ENCODE measurements around the gene SLC38A10. TPM values are rescaled to one million over a fixed set of nuclear protein-coding genes. Genes with fewer than 3 reads are reported as not detected.

Gene SLC38A10
- total and polyA plus RNA-seq, 2 of the 4 experiments (the other 2 are of a cell fraction): 12.7 to 46.7 TPM

- 54% methylated on average over 11 of the region's 19 CpGs; no CpG with 5 or more reads in 1 of the 2 experiments for WGBS, 2 experiments (ENCODE audit: extremely low coverage in 2 of 2, insufficient read length in 1 of 2)
- ChIA-PET CTCF (interaction anchor here (0.6 to 1.2 kb wide), 2 partner anchors 115 to 231 kb away, joined by 4 to 6 read pairs; no protein-coding TSS in a partner anchor), POLR2A (ENCODE audit: unreplicated experiment) (no interaction called here)
- peak overlapping the region; percentile 100 for H2AK5ac ChIP-seq (ENCODE audit: low read depth, low read length)
- dilution Hi-C loops (cut with HindIII; ENCODE audit: low sequenced_read_pairs, unreplicated experiment) (no loop called here), in situ Hi-C loops (cut with MboI; ENCODE audit: low sequenced_read_pairs) (no loop called here), intact Hi-C loops (cut with micrococcal nuclease) (loop anchor here (1.0 to 2.0 kb wide), 2 partner anchors 141 to 231 kb away; partner anchors contain the start of gene BAHCC1)
- H2BK20ac ChIP-seq (ENCODE audit: low read depth, low read length): no peak overlapping the region
- no peak overlapping the region for H3K4me3 ChIP-seq (ENCODE audit: insufficient read depth, low read depth, low read length)
- no peak overlapping the region for H4K91ac ChIP-seq (ENCODE audit: insufficient read depth, low read depth, low read length)
- no peaks in the 10 kb centered on the region for H3K27me3 ChIP-seq (ENCODE audit: control insufficient read depth, insufficient read depth, low read length)
- no peak overlapping the region for H2BK120ac ChIP-seq (ENCODE audit: low read depth, low read length)
- BruUV-seq (replicated peaks): no TSS peak
- no peak overlapping the region for H3K23ac ChIP-seq (ENCODE audit: low read depth, low read length)
- H3K18ac ChIP-seq (ENCODE audit: low read depth, low read length): no peak overlapping the region
- no peak overlapping the region for H3K27ac ChIP-seq (ENCODE audit: insufficient read depth, low read length)
- peak overlapping the region; percentile 57 for H2AK9ac ChIP-seq (replicated peaks; ENCODE audit: low read depth, low read length, poor library complexity)
- H3K9ac ChIP-seq (ENCODE audit: low read depth, low read length): no peak overlapping the region
- peaks cover 12% of the 10 kb centered on the region for H3K4me1 ChIP-seq (ENCODE audit: control insufficient read depth, insufficient read depth, low read length)
- peak overlapping the region; percentile 63 for H2BK5ac ChIP-seq (ENCODE audit: low read depth, low read length, poor library complexity, severe bottlenecking)
- H2BK15ac ChIP-seq (ENCODE audit: low read depth, low read length): no peak overlapping the region
- H3K9me3 ChIP-seq (ENCODE audit: control insufficient read depth, insufficient read depth, low read length): no peaks in the 10 kb centered on the region
- no peak overlapping the region for H3K56ac ChIP-seq (ENCODE audit: extremely low read depth, insufficient read depth, low read length)
- H3K14ac ChIP-seq (replicated peaks; ENCODE audit: low read depth, low read length): no peak overlapping the region
- H3K9me1 ChIP-seq (ENCODE audit: insufficient read depth, low read length): peaks cover 7% of the 10 kb centered on the region
- peak overlapping the region; percentile 67 for H2AFZ ChIP-seq (replicated peaks; ENCODE audit: low read length, poor library complexity)
- peak; percentile 60 for ATAC-seq (ENCODE audit: low read depth)
- peak; percentile 31 for DNase-seq
- no peak overlapping the region for H4K8ac ChIP-seq (ENCODE audit: low read depth in 2 of 2, low read length in 2 of 2)
- no peak overlapping the region for H3K4ac ChIP-seq (ENCODE audit: low read depth, low read length)
- peaks cover 22% of the 10 kb centered on the region for H4K20me1 ChIP-seq (ENCODE audit: insufficient read depth, low read length)
- H4K5ac ChIP-seq (ENCODE audit: low read depth, low read length): no peak overlapping the region
- H3K79me1 ChIP-seq (ENCODE audit: low read depth in 1 of 2, low read length in 2 of 2): peaks cover 9 to 18% of the 10 kb centered on the region in 2 experiments; a peak in 3 of 4 replicates
- peaks cover 30% of the 10 kb centered on the region for H3K36me3 ChIP-seq (ENCODE audit: control insufficient read depth, insufficient read depth, low read length)
- H3K4me2 ChIP-seq (ENCODE audit: low read depth, low read length): no peak overlapping the region
- no peak for TF ChIP-seq BHLHE40 (IDR thresholded peaks at IDR 0.05; ENCODE audit: low read depth, low read length)
- TF ChIP-seq CEBPB (IDR thresholded peaks at IDR 0.05; ENCODE audit: low read depth, low read length): no peak
- TF ChIP-seq CTCF (conservative IDR thresholded peaks at IDR 0.05; ENCODE audit: low read depth, low read length): peak; percentile 85
- no peak for TF ChIP-seq CHD1 (IDR thresholded peaks at IDR 0.05; ENCODE audit: low read depth, low read length)
- TF ChIP-seq NFE2L2 (IDR thresholded peaks at IDR 0.05; ENCODE audit: low read depth, low read length): no peak
- no peak for TF ChIP-seq RFX5 (IDR thresholded peaks at IDR 0.05; ENCODE audit: low read depth, low read length)
- 0 out of 2 replicates have a peak, but pooled peaks have one; percentile 41 for TF ChIP-seq POLR2A (IDR thresholded peaks at IDR 0.05; ENCODE audit: low read depth, low read length)
- TF ChIP-seq FOS (IDR thresholded peaks at IDR 0.05; ENCODE audit: low read depth, low read length): no peak
- peak; percentile 96 for TF ChIP-seq RAD21 (IDR thresholded peaks at IDR 0.05; ENCODE audit: low read length)
- no peak for TF ChIP-seq RCOR1 (IDR thresholded peaks at IDR 0.05; ENCODE audit: insufficient replicate concordance, low read length)
- TF ChIP-seq MAFK (IDR thresholded peaks at IDR 0.05; ENCODE audit: low read depth, low read length): no peak
- TF ChIP-seq USF2 (IDR thresholded peaks at IDR 0.05; ENCODE audit: low read depth, low read length): no peak
- peak; percentile 42; the same call in 1 of the 2 replicates for TF ChIP-seq MAZ (IDR thresholded peaks at IDR 0.05; ENCODE audit: borderline replicate concordance, low read depth, low read length)
- TF ChIP-seq MXI1 (IDR thresholded peaks at IDR 0.05; ENCODE audit: borderline replicate concordance, low read depth, low read length): no peak
- no peak for TF ChIP-seq ELK1 (IDR thresholded peaks at IDR 0.05; ENCODE audit: borderline replicate concordance, low read depth, low read length)
These were observed 41.6 kb downstream of the SLC38A10 start for GRCh38 chr17:81253358-81254131.

All from IMR-90 (cell line).